Occipital lobe (tissue), 1 donor: ENCODE results near the gene C3. TPM values are rescaled to one million over a fixed set of nuclear protein-coding genes. Genes with fewer than 3 reads are reported as not detected.

Experiments
- total RNA-seq: library from RNA; depleted of rRNA; stranded (reverse); fragments of >200 nt; gene quantifications from one replicate; pipeline ENCODE4 v1.2.3, GENCODE V29; 2014

Gene C3
- total RNA-seq, 1 donor from 2014 or later: 12.3 TPM

Other genes with a start within 250 kb of the C3 start
- not detected for gene DENND1C, start 238.9 kb downstream of the C3 start, total RNA-seq
- gene TUBB4A, start 218.3 kb downstream of the C3 start, total RNA-seq: 135 TPM
- gene TNFSF9, start 189.6 kb downstream of the C3 start, total RNA-seq: 2.2 TPM
- gene CD70, start 129.5 kb downstream of the C3 start, total RNA-seq: not detected
- gene TNFSF14, start 50.5 kb downstream of the C3 start, total RNA-seq: not detected
- 11.2 TPM for gene GPR108, start 16.9 kb upstream of the C3 start, total RNA-seq
- gene TRIP10, start 19.0 kb upstream of the C3 start, total RNA-seq: 3.0 TPM
- not detected for gene SH2D3A, start 46.8 kb upstream of the C3 start, total RNA-seq
- 2.5 TPM for gene VAV1, start 52.1 kb upstream of the C3 start, total RNA-seq
- not detected for gene ADGRE1, start 166.9 kb upstream of the C3 start, total RNA-seq